Fibroblast of mammary gland (primary cell): Measurements from ENCODE around the gene UBTD2.

Experiments used
- DNase-seq: peaks from one replicate; pipeline ENCODE4 v3.0.0-alpha.2; 2010; ENCODE audit warnings: low read depth
- H3K4me3 ChIP-seq: 2 replicates; pipeline ENCODE4 v1.5.1; 2011; ENCODE audit warnings: low read depth, mild to moderate bottlenecking, low read length, moderate library complexity; ENCODE audit not compliant: control insufficient read depth
- CTCF ChIP-seq: conservative IDR thresholded peaks from 2 replicates; pipeline ENCODE4 v1.5.1; 2011; ENCODE audit warnings: low read depth, low read length, inconsistent platforms; ENCODE audit not compliant: control insufficient read depth, insufficient read depth

Gene UBTD2

GRCh38 chr5:172172912-172173563, 110.5 kb downstream of the UBTD2 start:
- H3K4me3 ChIP-seq: no peak overlapping the region
- TF ChIP-seq CTCF: no peak
- DNase-seq: no peak

GRCh38 chr5:172171118-172171517, 112.4 kb downstream of the UBTD2 start:
- DNase-seq: no peak
- no peak overlapping the region for H3K4me3 ChIP-seq
- TF ChIP-seq CTCF: no peak

GRCh38 chr5:172170251-172170701, 113.3 kb downstream of the UBTD2 start:
- no peak overlapping the region for H3K4me3 ChIP-seq
- no peak for DNase-seq
- TF ChIP-seq CTCF: no peak

GRCh38 chr5:172169216-172169615, 114.3 kb downstream of the UBTD2 start:
- no peak overlapping the region for H3K4me3 ChIP-seq
- no peak for DNase-seq
- TF ChIP-seq CTCF: no peak

- no peak for DNase-seq
- H3K4me3 ChIP-seq: no peak overlapping the region
- TF ChIP-seq CTCF: no peak
These were observed 115.3 kb downstream of the UBTD2 start for GRCh38 chr5:172168311-172168710.

GRCh38 chr5:172167895-172168294, 115.7 kb downstream of the UBTD2 start:
- no peak for DNase-seq
- H3K4me3 ChIP-seq: no peak overlapping the region
- TF ChIP-seq CTCF: no peak
